Activated CD4-positive, CD25-positive, alpha-beta regulatory T cell treated with anti-CD3 and anti-CD28 coated beads, Interleukin-2, amount 50 U/mL, for 24 hours (primary cell): Measurements from ENCODE around the gene LPAR3.

Experiments
- ATAC-seq, 2 donors: fragments of 150-1000 bp; cut with Tn5 transposase; one replicate each; pipeline ENCODE4 v1.10.0; 2021; ENCODE audit warnings: mild to moderate bottlenecking in 1 of 2, moderate library complexity in 1 of 2

Gene LPAR3

GRCh38 chr1:84773195-84773594, 119.8 kb downstream of the LPAR3 start:
- ATAC-seq: no peak

GRCh38 chr1:84772428-84772943, 120.5 kb downstream of the LPAR3 start:
- peak; percentile 47 to 53 for ATAC-seq

- no peak for ATAC-seq
Observed at GRCh38 chr1:84771895-84772294, 121.1 kb downstream of the LPAR3 start.

GRCh38 chr1:84770481-84770880, 122.5 kb downstream of the LPAR3 start:
- ATAC-seq: no peak

- ATAC-seq: no peak
Observed at GRCh38 chr1:84769636-84770035, 123.4 kb downstream of the LPAR3 start.

- ATAC-seq: no peak
Observed at GRCh38 chr1:84768634-84769033, 124.4 kb downstream of the LPAR3 start.

- ATAC-seq: no peak
Observed at GRCh38 chr1:84763912-84764680, 128.9 kb downstream of the LPAR3 start.

- no peak for ATAC-seq
Observed at GRCh38 chr1:84762664-84763063, 130.3 kb downstream of the LPAR3 start.
